ENCODE results near the gene KTN1.

DNA sequence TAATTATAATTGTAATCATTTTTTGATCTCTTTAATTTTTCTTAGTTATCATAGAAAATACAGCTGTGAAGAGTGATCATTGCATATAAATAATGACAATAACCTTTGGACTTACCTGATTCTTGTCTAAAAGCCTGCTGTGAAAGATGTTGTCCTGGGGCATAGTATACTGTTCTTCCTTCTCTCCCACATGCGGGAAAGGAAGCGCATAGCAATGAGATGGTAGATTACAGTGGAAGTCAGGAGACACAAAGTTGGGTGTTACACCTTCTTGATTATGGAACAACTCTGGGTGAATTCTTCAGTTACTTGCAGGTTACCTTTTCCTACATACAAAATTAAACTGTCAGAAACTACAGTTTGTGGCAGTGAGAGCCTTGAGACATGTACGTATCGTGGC lies 140.8 kb downstream of the KTN1 start:
- TF ChIP-seq, protein P1, sequence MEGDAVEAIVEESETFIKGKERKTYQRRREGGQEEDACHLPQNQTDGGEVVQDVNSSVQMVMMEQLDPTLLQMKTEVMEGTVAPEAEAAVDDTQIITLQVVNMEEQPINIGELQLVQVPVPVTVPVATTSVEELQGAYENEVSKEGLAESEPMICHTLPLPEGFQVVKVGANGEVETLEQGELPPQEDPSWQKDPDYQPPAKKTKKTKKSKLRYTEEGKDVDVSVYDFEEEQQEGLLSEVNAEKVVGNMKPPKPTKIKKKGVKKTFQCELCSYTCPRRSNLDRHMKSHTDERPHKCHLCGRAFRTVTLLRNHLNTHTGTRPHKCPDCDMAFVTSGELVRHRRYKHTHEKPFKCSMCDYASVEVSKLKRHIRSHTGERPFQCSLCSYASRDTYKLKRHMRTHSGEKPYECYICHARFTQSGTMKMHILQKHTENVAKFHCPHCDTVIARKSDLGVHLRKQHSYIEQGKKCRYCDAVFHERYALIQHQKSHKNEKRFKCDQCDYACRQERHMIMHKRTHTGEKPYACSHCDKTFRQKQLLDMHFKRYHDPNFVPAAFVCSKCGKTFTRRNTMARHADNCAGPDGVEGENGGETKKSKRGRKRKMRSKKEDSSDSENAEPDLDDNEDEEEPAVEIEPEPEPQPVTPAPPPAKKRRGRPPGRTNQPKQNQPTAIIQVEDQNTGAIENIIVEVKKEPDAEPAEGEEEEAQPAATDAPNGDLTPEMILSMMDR (conservative IDR thresholded peaks at IDR 0.05; ENCODE audit: low read depth, low read length) = no peak
- TF ChIP-seq EZH2 (IDR thresholded peaks at IDR 0.05; ENCODE audit: borderline replicate concordance, low read depth, low read length, poor library complexity, severe bottlenecking) = no peak

Measured in A673 (cell line).